Activated T-cell treated with anti-CD3 and anti-CD28 coated beads, Interleukin-2, amount 50 U/mL, for 72 hours (primary cell): ENCODE results near the gene RAB36. TPM values are rescaled to one million over a fixed set of nuclear protein-coding genes. Genes with fewer than 3 reads are reported as not detected.

Source experiments
- ATAC-seq, 2 donors: fragments of 150-1000 bp; cut with Tn5 transposase; replicated peaks in 1 of 2; 2 replicates each; pipeline ENCODE4 v1.10.0; 2021; ENCODE audit warnings: moderate library complexity in 2 of 2, mild to moderate bottlenecking in 1 of 2
- DNase-seq, 2 donors: peaks; one replicate each; pipeline ENCODE4 v3.0.0; 2021 to 2022; ENCODE audit warnings: mixed read lengths in 1 of 2
- H3K27ac Mint-ChIP-seq: one replicate; pipeline ENCODE4 v1.8.0; 2022; ENCODE audit warnings: mild to moderate bottlenecking, moderate library complexity, mixed read lengths
- H3K27me3 Mint-ChIP-seq: one replicate; pipeline ENCODE4 v1.8.0; 2022; ENCODE audit warnings: low read depth, mixed read lengths
- H3K36me3 Mint-ChIP-seq, 2 donors: one replicate each; pipeline ENCODE4 v1.8.0; 2022; ENCODE audit warnings: mixed read lengths in 2 of 2, mild to moderate bottlenecking in 1 of 2; ENCODE audit not compliant: insufficient read depth in 2 of 2
- H3K4me1 Mint-ChIP-seq: one replicate; pipeline ENCODE4 v1.8.0; 2022; ENCODE audit warnings: low read depth, mixed read lengths
- H3K4me3 Mint-ChIP-seq, 2 donors: one replicate each; pipeline ENCODE4 v1.8.0; 2022; ENCODE audit warnings: mild to moderate bottlenecking in 2 of 2, mixed read lengths in 2 of 2, moderate library complexity in 2 of 2
- H3K9me3 Mint-ChIP-seq, 2 donors: one replicate each; pipeline ENCODE4 v1.8.0; 2022; ENCODE audit warnings: mixed read lengths in 2 of 2
- total RNA-seq, 2 donors: library from RNA; stranded (reverse); gene quantifications; one replicate each; pipeline ENCODE4 v1.2.3, GENCODE V29; 2022

The RAB36 gene
- under 1 TPM; 0.14 to 0.19 TPM for total RNA-seq

- peak; percentile 36 to 52 for ATAC-seq
- H3K27me3 Mint-ChIP-seq, result no peaks in the 10 kb centered on the region
- DNase-seq, result peak; percentile 80 to 87
- no peaks in the 10 kb centered on the region for H3K9me3 Mint-ChIP-seq
- no peak within 1 kb of the TSS for H3K27ac Mint-ChIP-seq
- peaks cover 32% of the 10 kb centered on the region for H3K4me1 Mint-ChIP-seq
- H3K4me3 Mint-ChIP-seq, result peak within 1 kb of the TSS; percentile 78 to 79
- no peaks in the 10 kb centered on the region for H3K36me3 Mint-ChIP-seq
These were observed at the start of gene RAB36 for GRCh38 chr22:23144932-23145877. Gene RAB36, plus strand, starts transcription at chr22:23145477. Its CDS starts 1,140 bp downstream, at chr22:23146617.

- no peak overlapping the region for H3K4me3 Mint-ChIP-seq
- ATAC-seq (no peak), DNase-seq (no peak)
These were observed 49.4 kb upstream of the RAB36 start for GRCh38 chr22:23095733-23096342.

GRCh38 chr22:23097412-23098229, 47.7 kb upstream of the RAB36 start:
- Mint-ChIP-seq H3K4me1 (no peaks in the 10 kb centered on the region), H3K27ac (no peak overlapping the region), H3K27me3 (no peaks in the 10 kb centered on the region), H3K9me3 (no peaks in the 10 kb centered on the region), H3K4me3 (no peak overlapping the region), H3K36me3 (no peaks in the 10 kb centered on the region)
- DNase-seq, result no peak
- no peak for ATAC-seq

More at GRCh38 chr22:23095733-23096342, 49.4 kb upstream of the RAB36 start:
- Mint-ChIP-seq H3K36me3 (no peaks in the 10 kb centered on the region), H3K27me3 (no peaks in the 10 kb centered on the region), H3K27ac (no peak overlapping the region), H3K9me3 (no peaks in the 10 kb centered on the region), H3K4me1 (no peaks in the 10 kb centered on the region)

GRCh38 chr22:23098230-23098705, 47.0 kb upstream of the RAB36 start:
- no peak for ATAC-seq
- Mint-ChIP-seq H3K9me3 (no peaks in the 10 kb centered on the region), H3K27ac (no peak overlapping the region), H3K4me3 (no peak overlapping the region), H3K27me3 (no peaks in the 10 kb centered on the region), H3K36me3 (no peaks in the 10 kb centered on the region), H3K4me1 (no peaks in the 10 kb centered on the region)
- no peak for DNase-seq

- ATAC-seq (no peak), DNase-seq (no peak)
- Mint-ChIP-seq H3K4me1 (no peaks in the 10 kb centered on the region), H3K36me3 (no peaks in the 10 kb centered on the region), H3K27ac (no peak overlapping the region), H3K9me3 (no peaks in the 10 kb centered on the region), H3K4me3 (no peak overlapping the region), H3K27me3 (no peaks in the 10 kb centered on the region)
These were observed 46.4 kb upstream of the RAB36 start for GRCh38 chr22:23098718-23099530.

GRCh38 chr22:23099531-23099804, 45.8 kb upstream of the RAB36 start:
- no peaks in the 10 kb centered on the region for H3K27me3 Mint-ChIP-seq
- H3K9me3 Mint-ChIP-seq, result no peaks in the 10 kb centered on the region

GRCh38 chr22:23100124-23100801, 45.0 kb upstream of the RAB36 start:
- no peak for DNase-seq
- Mint-ChIP-seq H3K36me3 (no peaks in the 10 kb centered on the region), H3K9me3 (no peaks in the 10 kb centered on the region)

More at GRCh38 chr22:23099531-23099804, 45.8 kb upstream of the RAB36 start:
- H3K4me3 Mint-ChIP-seq, result no peak overlapping the region
- no peak for ATAC-seq
- no peaks in the 10 kb centered on the region for H3K36me3 Mint-ChIP-seq
- no peak for DNase-seq
- H3K4me1 Mint-ChIP-seq, result no peaks in the 10 kb centered on the region
- H3K27ac Mint-ChIP-seq, result no peak overlapping the region

GRCh38 chr22:23101524-23101923, 43.8 kb upstream of the RAB36 start:
- no peak for DNase-seq
- no peaks in the 10 kb centered on the region for H3K27me3 Mint-ChIP-seq
- H3K9me3 Mint-ChIP-seq, result no peaks in the 10 kb centered on the region
- H3K4me3 Mint-ChIP-seq, result no peak overlapping the region
- no peaks in the 10 kb centered on the region for H3K36me3 Mint-ChIP-seq
- no peak for ATAC-seq
- H3K4me1 Mint-ChIP-seq, result no peaks in the 10 kb centered on the region
- no peak overlapping the region for H3K27ac Mint-ChIP-seq

More at GRCh38 chr22:23100124-23100801, 45.0 kb upstream of the RAB36 start:
- Mint-ChIP-seq H3K27me3 (no peaks in the 10 kb centered on the region), H3K4me1 (no peaks in the 10 kb centered on the region), H3K4me3 (no peak overlapping the region), H3K27ac (no peak overlapping the region)
- no peak for ATAC-seq

- H3K36me3 Mint-ChIP-seq, result no peaks in the 10 kb centered on the region
- no peaks in the 10 kb centered on the region for H3K27me3 Mint-ChIP-seq
- no peaks in the 10 kb centered on the region for H3K9me3 Mint-ChIP-seq
- no peak overlapping the region for H3K4me3 Mint-ChIP-seq
- no peak for DNase-seq
- H3K27ac Mint-ChIP-seq, result no peak overlapping the region
- no peaks in the 10 kb centered on the region for H3K4me1 Mint-ChIP-seq
- no peak for ATAC-seq
These were observed 43.1 kb upstream of the RAB36 start for GRCh38 chr22:23102002-23102655.

GRCh38 chr22:23102776-23103175, 42.5 kb upstream of the RAB36 start:
- H3K27ac Mint-ChIP-seq, result no peak overlapping the region
- ATAC-seq, result no peak
- no peak overlapping the region for H3K4me3 Mint-ChIP-seq

GRCh38 chr22:23103199-23103954, 41.9 kb upstream of the RAB36 start:
- Mint-ChIP-seq H3K4me1 (no peaks in the 10 kb centered on the region), H3K36me3 (no peaks in the 10 kb centered on the region), H3K4me3 (no peak overlapping the region), H3K27me3 (no peaks in the 10 kb centered on the region), H3K9me3 (no peaks in the 10 kb centered on the region), H3K27ac (no peak overlapping the region)
- DNase-seq, result no peak
- ATAC-seq, result no peak

More at GRCh38 chr22:23102776-23103175, 42.5 kb upstream of the RAB36 start:
- no peaks in the 10 kb centered on the region for H3K36me3 Mint-ChIP-seq
- DNase-seq, result no peak
- H3K4me1 Mint-ChIP-seq, result no peaks in the 10 kb centered on the region
- H3K9me3 Mint-ChIP-seq, result no peaks in the 10 kb centered on the region
- no peaks in the 10 kb centered on the region for H3K27me3 Mint-ChIP-seq
